NCI-H146 treated with DMSO at 0.1 percent for 48 hours (cell line): Measurements from ENCODE around the gene ENHO.
A peak's percentile ranks its signal among the peaks of the same experiment; 100 is the strongest.

Experiments
- DNase-seq: peaks from one replicate; lab custom pipeline; 2025; ENCODE audit not compliant: unreplicated experiment; lab: John Stamatoyannopoulos, UW

The ENHO gene

DNA sequence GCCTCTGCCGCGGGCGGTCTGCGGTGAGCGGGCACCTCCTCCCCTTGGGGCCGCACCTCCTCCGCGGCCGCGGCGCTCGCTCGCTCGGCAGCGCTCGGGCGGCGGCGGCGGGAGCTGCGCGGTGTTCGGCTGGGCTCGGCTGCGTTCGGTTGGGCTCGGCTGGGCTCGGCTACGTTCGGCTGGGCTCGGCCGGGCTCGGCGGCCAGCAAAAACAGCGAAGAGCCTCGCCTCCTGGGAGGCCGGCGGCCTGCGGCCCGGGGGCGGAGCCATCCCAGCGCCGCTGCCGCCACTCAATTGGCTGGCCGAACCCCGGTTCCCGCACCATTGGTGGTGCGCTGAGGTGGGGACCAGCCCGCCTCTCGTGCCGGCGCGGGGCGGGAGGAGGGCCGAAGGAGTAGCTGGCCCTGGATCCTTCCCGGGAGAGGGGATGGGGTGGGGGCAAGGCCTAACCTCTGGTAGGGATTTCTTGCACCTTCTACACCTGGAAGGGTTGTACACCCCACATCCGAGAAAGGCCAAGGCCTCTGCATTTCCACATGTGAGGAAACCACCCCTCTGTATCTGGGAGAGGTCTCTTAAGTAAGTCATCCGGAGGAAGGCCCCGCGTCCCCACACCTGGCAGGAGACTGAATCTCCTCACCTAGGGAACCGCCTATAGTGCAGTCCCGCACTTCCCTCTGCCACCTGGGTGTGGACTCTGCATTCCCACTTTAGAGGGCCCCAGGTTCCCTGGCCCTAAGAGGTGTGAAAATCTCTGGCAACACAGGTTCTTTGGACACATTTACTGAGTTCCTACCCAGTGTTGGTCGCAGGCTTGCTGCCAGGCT, at the start of gene ENHO:
TSS of gene ENHO (minus strand) at position 20 of the 827 bp plus-strand sequence. CDS start 1,295 bp downstream, outside the sequence.
- peak; percentile 80 for DNase-seq

DNA sequence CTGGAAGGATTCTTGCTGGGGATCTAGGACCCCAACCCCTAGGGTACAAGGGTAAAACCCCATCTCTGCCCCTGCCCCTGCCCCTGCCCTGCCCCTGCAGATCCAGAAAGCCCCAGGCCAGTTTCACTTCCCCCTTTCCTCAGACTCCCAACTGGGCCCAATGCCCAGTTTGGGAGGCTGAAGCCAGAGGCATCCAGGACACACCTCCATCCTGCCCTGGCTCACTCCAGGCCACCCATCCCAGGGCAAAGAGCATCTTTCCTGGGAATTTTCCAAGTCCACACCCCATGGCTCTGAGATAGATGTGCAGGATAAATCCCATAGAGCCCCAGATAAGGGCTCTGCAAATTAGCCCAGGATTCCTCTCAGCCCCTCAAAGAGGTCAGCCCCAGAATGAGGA, 49.3 kb upstream of the ENHO start:
- no peak for DNase-seq

DNA sequence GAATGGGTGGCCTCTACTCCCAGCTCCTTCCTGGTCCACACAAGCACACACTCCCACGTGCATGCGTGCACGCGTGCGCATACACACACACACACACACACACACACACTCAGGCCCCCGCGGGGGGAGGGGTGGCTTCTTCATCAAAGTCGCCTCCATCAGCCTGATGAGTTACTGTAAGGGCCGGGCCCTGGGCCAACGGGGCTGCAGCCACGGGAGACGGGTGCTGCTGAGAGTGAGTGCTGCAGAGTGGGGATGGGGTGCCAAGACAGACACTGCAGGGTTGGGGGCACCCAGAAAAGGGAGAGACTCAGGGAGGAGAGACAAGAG, 48.7 kb upstream of the ENHO start:
- no peak for DNase-seq

GRCh38 chr9:34570809-34571480, 48.2 kb upstream of the ENHO start:
- DNase-seq: no peak

DNA sequence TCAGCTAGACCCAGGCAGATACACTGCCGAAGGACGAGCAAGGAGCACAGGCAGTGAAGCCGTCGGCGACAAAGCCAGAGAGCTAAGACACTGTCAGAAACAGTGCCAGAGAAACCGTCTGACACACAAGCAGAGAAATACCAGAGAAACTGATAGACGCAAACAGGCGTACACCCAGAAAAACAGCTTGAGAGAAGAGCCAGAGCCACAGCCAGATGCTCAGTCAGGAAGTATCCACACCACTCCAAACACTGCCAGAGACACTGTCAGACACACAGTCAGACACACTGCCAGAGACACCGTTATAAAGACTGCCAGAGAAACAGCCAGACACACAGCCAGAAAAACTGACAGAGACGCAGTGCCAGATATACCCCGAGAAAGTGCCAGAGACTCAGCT, 47.6 kb upstream of the ENHO start:
- DNase-seq: no peak

DNA sequence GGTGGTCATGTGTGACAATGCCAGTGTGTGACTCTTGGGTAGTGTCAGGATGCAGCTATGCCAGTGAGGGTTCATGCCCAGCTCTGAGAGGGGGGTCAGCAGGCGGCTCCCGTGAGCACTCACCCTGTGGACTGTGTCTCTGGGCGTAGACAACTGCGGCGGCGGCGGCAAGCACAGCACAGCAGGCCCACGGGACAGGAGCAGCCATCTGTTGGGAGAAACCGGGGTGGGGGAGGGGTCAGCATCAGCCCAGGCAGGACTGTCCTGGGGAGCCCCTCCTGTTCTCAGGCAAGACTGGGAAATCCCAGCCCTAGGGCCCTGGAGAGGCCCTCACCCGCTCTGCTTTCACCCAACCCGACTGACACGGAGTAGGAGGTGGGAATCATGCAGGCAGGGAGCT, 46.0 kb upstream of the ENHO start:
- DNase-seq: no peak

DNA sequence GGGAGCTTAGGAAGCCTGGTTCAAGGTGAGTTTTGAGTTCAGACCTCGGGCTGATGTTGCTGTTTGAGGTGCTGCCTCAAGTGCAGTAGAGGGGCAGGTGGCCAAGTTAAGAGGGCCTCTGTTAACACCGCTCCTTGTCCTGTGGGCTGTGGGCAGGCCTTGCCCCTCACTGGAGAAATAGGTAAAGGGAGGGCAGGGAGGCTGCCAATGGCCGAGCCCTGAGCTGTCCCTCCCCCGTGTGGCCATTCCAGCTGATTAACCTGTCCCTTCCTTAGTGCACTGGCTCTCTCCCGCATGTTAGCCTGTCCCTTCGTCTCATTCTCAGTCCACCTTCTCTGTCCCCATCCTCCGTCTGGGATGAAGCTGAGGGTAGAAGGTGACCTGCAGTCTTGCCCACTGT, 45.3 kb upstream of the ENHO start:
- no peak for DNase-seq

GRCh38 chr9:34566972-34567371, 44.2 kb upstream of the ENHO start:
- no peak for DNase-seq

- no peak for DNase-seq
These were observed 43.5 kb upstream of the ENHO start for GRCh38 chr9:34566322-34566721.

DNA sequence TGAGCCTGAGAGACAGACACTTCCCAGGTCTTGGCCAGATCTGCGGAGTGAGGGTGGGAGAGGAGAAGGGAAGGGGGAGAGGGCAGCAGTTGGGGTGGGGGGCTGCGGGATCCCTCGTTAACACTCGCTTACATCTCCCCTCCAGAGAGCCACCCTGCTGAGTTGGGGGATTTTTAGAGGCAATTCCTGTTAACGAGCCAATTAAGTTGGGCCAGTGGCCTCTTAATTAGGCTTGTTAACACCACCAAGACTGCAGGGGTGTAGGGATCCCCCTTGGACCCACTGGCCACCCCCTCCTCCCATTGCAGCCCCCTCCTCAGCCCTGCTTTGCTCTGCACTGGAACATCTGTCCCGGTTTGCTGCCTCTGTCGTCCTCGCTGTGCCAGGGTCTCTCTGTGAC, 43.1 kb upstream of the ENHO start:
- no peak for DNase-seq

GRCh38 chr9:34564617-34565016, 41.8 kb upstream of the ENHO start:
- DNase-seq: no peak

DNA sequence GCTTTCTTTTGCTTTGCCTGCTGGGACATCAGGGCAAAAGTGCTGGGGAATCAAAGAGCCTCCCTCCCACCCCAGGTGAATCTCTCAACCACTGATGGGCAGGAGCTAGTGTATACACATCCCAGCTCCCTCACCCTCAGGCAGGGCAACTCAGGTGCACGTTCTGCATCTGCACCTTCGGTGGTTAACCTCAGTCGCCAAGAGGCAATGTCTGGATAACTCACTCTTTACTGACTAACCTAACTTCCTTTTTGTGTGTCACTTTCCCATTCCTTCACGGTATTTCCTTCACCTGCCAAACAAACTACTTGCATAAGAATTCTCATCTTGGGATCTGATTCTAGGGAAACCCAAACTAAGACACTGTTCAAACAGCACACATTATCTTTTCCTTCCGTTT, 40.5 kb upstream of the ENHO start:
- DNase-seq: no peak

DNA sequence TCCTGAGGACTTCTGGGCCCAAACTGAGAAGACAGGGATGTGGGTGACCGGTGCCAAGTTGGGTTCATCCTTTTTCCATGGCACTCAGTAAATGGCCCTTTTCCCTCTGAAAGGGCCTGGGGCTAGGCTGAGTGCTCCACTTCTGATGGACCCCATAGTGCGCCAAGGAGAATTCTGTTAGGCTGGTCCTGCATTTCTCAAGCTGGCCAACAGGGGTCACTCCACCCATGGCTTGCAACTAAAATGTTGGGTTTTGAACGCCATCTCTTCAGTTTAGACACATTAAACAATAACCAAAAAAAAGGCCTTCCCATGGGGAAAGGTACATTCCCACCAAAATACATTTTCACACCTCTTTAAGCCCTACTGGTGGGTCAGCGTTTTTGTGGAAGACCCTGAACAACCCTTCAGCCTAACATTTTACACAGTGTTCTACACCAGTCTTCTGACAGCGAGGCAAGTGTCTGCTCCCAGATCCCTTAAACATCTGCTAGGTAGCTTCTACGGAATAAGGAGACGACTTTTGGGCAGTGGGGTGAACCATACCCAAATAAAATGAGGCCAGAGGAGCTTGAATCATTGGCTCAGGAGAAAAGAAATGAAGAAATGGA, 39.5 kb upstream of the ENHO start:
- DNase-seq: no peak

DNA sequence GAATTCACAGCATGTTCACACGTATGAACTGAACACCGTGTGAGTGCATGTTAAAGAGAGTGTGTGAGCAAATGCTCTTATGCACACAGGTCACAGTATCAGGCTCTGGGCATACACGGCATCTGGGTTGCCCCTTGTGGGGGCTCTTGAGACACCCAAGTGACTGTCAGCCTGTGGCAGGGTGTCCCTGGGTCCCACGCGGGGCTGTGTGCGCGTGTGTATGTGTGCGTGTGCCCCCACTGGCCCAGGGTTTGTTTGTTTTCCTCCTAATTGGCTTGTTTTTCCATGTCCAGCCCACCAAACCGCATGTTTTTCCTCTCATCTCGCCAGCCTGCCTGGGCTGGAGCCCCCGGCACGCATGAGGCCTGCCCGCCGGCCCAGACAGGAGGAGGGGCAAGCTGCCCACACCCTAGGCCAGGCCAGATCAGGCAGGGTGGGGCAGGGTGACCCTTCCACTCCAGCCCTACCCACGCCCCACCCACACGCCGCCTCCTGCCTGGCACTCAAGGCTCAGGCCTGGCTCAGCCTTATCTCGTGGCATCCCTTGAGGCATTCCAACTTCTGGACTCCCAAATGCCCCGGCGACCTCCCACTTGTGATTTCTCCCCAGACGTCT, 37.9 kb upstream of the ENHO start:
- DNase-seq: no peak

DNA sequence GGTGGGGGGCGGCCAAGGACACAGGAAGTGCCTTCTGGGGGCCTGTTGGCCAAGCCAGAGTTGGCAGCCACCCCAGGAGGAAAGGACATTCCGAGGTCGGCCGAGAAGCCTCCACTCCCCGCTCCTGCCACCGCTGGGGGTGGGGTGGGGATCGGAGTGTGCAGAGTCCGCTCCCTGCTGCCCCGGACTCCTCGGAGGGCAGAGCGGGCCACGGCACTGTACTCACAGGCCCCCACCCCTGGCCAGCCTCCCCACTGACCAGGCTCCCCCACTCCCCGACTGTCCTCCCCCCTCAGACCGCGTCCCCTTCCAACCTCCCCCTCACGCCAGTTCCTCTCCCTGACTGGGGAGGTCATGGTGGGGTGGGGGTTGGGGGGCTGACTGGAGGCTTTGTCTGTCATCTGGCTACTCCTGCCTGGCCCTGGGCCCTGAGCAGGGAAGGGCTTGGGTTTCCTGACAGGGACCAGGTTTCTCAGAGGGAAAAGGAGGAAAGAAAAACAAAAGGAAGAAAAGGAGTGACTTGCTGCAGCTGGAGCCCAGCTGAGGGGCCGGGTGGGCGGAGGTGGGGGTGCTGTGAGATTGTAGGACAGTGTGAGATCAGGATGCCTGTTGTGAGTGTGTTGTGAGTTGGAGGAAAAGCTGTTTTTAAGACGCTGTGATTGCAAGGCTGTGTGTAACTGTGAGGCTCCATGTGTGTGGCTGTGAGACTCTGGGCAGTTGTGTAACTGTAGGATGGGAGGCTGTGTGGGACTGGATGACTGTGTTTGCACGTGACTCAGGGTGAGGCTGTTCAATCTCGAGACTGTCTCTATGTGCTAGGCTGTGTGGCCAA, 37.0 kb upstream of the ENHO start:
- DNase-seq: no peak

- DNase-seq: peak; percentile 76
These were observed 36.3 kb upstream of the ENHO start for GRCh38 chr9:34558919-34559623.

GRCh38 chr9:34558364-34558763, 35.6 kb upstream of the ENHO start:
- DNase-seq: no peak

DNA sequence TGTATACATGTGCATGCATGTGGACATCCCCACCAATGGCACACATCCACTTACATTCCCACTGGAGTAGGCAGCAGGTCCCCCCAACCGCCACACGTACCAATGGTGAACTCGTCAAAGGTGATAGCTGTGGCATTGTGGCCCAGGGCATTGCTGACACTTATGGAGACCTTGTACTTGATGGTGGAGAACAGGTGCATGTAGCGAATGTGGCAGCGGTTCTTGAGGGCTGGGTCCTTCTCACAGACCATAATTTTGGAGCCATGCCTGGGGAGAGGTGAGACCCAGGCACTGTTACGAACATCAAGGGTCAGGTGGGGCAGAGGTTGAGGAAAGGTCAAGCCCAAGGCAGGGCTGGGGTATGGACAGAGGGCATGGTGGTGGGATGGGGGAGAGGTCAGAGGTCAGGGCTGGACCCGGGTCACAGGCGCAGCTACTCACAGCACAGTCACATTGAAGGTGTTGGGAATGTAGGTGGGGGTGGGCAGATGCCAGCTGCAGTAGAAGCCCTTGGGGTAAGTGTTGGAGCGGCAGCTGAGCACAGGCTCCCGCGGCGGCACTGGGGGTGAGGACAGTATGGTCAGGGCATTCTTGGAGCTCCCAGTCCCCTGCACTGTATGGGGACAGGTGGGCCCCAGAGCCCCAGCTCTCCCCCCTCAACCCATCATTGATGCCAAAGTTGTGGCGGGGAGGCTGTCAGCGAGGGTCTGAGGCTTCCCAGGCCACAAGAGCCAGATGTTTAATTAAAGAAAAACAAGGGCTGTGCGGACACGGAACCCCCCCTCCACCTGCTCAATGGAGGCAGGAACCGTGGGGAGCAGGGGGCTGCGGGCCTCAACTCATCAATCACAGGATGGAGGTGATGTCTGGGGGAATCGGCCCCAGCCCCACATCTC, 34.9 kb upstream of the ENHO start:
- DNase-seq: no peak

- no peak for DNase-seq
These were observed 34.2 kb upstream of the ENHO start for GRCh38 chr9:34556949-34557348.
